KMS-11 (cell line): ENCODE data around the gene RANBP3.

ENCODE experiments used
- H2AFZ ChIP-seq: fragments of 200-600 bp; sonication (generic); 2 replicates; pipeline ENCODE4 v1.6.1; 2016; ENCODE audit warnings: antibody characterized with exemption, mixed run types, low read depth
- H3K27ac ChIP-seq: fragments of 200-600 bp; sonication (generic); 2 replicates; pipeline ENCODE4 v1.6.1; 2016; ENCODE audit warnings: mild to moderate bottlenecking, mixed run types
- H3K27me3 ChIP-seq: fragments of 200-600 bp; sonication (generic); 2 replicates; pipeline ENCODE4 v1.6.1; 2017; ENCODE audit warnings: mild to moderate bottlenecking, low read depth, mixed run types, moderate library complexity; ENCODE audit not compliant: insufficient read depth
- H3K36me3 ChIP-seq: fragments of 200-600 bp; sonication (generic); 2 replicates; pipeline ENCODE4 v1.6.1; 2017; ENCODE audit warnings: mild to moderate bottlenecking, mixed run types; ENCODE audit not compliant: insufficient read depth
- H3K4me1 ChIP-seq: fragments of 200-600 bp; sonication (generic); 2 replicates; pipeline ENCODE4 v1.6.1; 2016; ENCODE audit warnings: mild to moderate bottlenecking, low read depth, mixed run types; ENCODE audit not compliant: poor library complexity, severe bottlenecking
- H3K4me2 ChIP-seq: fragments of 200-600 bp; sonication (generic); 2 replicates; pipeline ENCODE4 v1.7.0; 2016; ENCODE audit warnings: mild to moderate bottlenecking, mixed run types
- H3K4me3 ChIP-seq: fragments of 200-600 bp; sonication (generic); IDR thresholded peaks from 2 replicates; pipeline ENCODE4 v1.6.1; 2017; ENCODE audit warnings: low read depth, low read length, mixed read lengths; ENCODE audit not compliant: insufficient read depth
- H3K79me2 ChIP-seq: fragments of 200-600 bp; sonication (generic); 2 replicates; pipeline ENCODE4 v1.6.1; 2016; ENCODE audit warnings: low read depth, mixed run types; ENCODE audit not compliant: insufficient read depth
- H3K9ac ChIP-seq: fragments of 200-600 bp; sonication (generic); 2 replicates; pipeline ENCODE4 v1.6.1; 2016; ENCODE audit warnings: mild to moderate bottlenecking, mixed run types
- H4K20me1 ChIP-seq: fragments of 200-600 bp; sonication (generic); 2 replicates; pipeline ENCODE4 v1.6.1; 2016; ENCODE audit warnings: mild to moderate bottlenecking, mixed run types; ENCODE audit not compliant: insufficient read depth
- TF ChIP-seq, protein P1 (sequence below): fragments of 200-600 bp; sonication (generic); conservative IDR thresholded peaks from 2 replicates; pipeline ENCODE4 v1.6.1; 2017; ENCODE audit warnings: low read depth, mild to moderate bottlenecking, antibody characterized with exemption, low read length, moderate library complexity, mixed read lengths

Gene RANBP3

DNA sequence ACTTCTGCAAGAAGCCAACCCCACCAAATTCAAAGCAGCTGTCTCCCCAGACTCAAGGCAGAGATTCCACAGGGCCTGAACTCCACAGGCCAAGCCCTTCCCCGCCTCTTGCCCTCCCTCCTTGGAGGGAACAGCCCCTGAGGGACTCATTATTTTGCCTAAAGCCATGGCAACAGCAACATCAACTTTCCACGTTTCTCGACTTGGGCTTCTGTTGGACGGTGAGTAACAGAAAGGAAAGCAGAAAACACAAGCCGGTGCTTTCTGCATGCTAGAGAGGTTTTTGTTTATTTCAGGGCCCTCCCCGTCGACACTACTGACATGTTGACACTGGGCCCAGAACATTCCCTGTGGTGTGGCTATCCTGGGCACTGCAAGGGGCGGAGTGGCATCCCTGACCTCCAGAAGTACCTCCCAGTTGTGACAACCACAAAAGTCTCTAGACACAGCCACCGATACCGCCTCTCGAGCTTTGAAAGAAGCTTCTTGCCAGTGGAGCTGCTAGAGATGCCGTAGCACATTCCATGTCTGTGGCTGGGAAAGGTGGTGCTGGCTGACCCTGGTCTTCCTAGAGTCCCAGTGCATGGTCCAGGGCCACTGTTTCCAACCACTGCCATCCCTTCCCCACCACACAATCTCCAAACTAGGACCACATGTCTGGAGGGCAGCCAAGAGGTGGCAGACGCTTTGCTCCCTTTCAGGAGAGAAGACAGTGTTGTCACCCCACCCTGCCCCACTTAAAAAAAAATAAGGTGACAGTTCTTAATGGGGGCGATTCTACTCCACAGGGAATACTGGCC, 51.1 kb downstream of the RANBP3 start:
- Histone ChIP-seq H3K36me3 (no peaks in the 10 kb centered on the region), H3K4me3 (no peak overlapping the region), H3K27me3 (no peaks in the 10 kb centered on the region), H2AFZ (no peak overlapping the region), H3K27ac (no peak overlapping the region), H3K79me2 (no peaks in the 10 kb centered on the region), H3K9ac (no peak overlapping the region), H3K4me2 (no peak overlapping the region), H3K4me1 (no peaks in the 10 kb centered on the region), H4K20me1 (no peaks in the 10 kb centered on the region)
- TF ChIP-seq, protein P1, sequence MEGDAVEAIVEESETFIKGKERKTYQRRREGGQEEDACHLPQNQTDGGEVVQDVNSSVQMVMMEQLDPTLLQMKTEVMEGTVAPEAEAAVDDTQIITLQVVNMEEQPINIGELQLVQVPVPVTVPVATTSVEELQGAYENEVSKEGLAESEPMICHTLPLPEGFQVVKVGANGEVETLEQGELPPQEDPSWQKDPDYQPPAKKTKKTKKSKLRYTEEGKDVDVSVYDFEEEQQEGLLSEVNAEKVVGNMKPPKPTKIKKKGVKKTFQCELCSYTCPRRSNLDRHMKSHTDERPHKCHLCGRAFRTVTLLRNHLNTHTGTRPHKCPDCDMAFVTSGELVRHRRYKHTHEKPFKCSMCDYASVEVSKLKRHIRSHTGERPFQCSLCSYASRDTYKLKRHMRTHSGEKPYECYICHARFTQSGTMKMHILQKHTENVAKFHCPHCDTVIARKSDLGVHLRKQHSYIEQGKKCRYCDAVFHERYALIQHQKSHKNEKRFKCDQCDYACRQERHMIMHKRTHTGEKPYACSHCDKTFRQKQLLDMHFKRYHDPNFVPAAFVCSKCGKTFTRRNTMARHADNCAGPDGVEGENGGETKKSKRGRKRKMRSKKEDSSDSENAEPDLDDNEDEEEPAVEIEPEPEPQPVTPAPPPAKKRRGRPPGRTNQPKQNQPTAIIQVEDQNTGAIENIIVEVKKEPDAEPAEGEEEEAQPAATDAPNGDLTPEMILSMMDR = no peak

DNA sequence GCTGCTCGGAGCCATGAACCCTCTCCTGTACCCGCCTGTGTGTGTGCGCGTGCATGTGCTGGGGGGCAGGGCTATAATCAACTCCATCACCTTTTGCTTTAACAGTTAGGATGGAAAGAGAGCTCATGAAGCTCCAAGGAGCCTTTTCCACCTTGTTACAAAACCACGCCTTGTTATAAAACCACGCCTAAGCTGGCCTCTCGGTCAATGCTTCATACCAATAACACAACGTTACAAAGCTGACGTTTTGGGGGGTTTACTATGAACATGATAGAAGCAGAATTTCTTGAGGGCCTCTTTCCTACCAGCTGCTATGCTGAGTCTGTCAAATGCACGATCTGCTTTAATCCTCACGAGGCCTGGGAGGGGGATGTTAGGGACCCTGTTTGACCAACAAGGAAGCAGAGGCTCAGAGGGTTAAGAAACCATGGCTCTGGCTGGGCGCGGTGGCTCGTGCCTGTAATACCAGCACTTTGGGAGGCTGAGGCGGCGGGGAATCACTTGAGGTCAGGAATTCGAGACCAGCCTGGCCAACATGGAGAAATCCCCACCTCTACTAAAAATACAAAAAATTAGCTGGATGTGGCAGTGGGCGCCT, 52.0 kb downstream of the RANBP3 start:
- Histone ChIP-seq H3K79me2 (no peaks in the 10 kb centered on the region), H3K4me3 (no peak overlapping the region), H3K27ac (no peak overlapping the region), H3K27me3 (no peaks in the 10 kb centered on the region), H3K4me1 (no peaks in the 10 kb centered on the region), H3K4me2 (no peak overlapping the region), H4K20me1 (no peaks in the 10 kb centered on the region), H2AFZ (no peak overlapping the region), H3K36me3 (no peaks in the 10 kb centered on the region), H3K9ac (no peak overlapping the region)
- TF ChIP-seq, protein P1 = no peak

DNA sequence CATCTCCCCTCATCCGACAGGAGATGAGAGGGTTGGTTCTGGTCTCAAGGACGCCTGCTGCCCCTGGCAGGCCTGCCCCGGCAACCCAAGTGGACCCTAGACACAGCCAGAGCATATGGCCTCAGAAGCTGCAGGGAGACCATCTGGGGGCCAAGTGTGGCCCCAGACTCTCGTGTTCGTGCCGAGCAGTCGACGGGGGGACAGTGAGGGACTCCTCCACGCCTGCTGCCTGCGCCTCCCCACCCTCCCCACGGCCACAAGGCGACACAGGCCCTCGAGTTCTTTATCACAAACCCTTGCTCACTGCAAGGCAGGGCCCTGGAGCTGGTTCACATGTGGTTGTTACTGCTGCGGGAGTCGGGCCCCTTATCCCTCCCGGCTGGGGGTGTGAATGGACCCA, 54.6 kb downstream of the RANBP3 start:
- Histone ChIP-seq H2AFZ (no peak overlapping the region), H3K36me3 (no peaks in the 10 kb centered on the region), H4K20me1 (no peaks in the 10 kb centered on the region), H3K9ac (no peak overlapping the region), H3K4me2 (no peak overlapping the region), H3K27me3 (no peaks in the 10 kb centered on the region), H3K27ac (no peak overlapping the region), H3K4me1 (no peaks in the 10 kb centered on the region), H3K4me3 (no peak overlapping the region), H3K79me2 (no peaks in the 10 kb centered on the region)
- TF ChIP-seq, protein P1 = no peak

DNA sequence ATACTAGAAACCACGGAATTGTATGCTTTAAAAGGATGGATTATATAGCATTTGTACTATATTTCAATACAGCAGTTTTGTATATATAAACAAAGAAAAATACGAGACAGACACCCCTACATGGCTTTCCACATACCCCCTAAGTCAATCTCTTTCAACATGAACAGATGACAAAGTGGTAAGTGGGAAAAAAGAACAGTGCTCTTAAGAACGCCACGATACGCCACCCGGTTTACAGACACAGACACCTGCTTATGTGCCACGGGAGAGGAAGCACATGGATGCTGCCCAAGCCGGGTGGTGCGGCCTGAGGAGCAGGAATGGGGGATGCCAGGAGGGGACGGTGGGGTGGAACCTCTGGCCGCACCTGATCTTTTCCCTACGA, 55.8 kb downstream of the RANBP3 start:
- H3K27me3 ChIP-seq = no peaks in the 10 kb centered on the region
- no peaks in the 10 kb centered on the region for H3K4me1 ChIP-seq
- TF ChIP-seq, protein P1 = no peak
- no peaks in the 10 kb centered on the region for H3K79me2 ChIP-seq
- H3K4me3 ChIP-seq = no peak overlapping the region
- H3K27ac ChIP-seq = no peak overlapping the region
- H3K4me2 ChIP-seq = no peak overlapping the region
- no peaks in the 10 kb centered on the region for H3K36me3 ChIP-seq
- no peaks in the 10 kb centered on the region for H4K20me1 ChIP-seq
- H3K9ac ChIP-seq = no peak overlapping the region
- no peak overlapping the region for H2AFZ ChIP-seq
